HG03045 (cell line): ENCODE measurements around the gene PACRG.

Experiments
- ATAC-seq: cut with Tn5 transposase; IDR thresholded peaks from one replicate; pipeline ENCODE4 v1.9.1; 2021; ENCODE audit warnings: mild to moderate bottlenecking, moderate library complexity; ENCODE audit not compliant: unreplicated experiment

PACRG gene

GRCh38 chr6:162921510-162922040 lies 193.8 kb downstream of the PACRG start:
- no peak for ATAC-seq

DNA sequence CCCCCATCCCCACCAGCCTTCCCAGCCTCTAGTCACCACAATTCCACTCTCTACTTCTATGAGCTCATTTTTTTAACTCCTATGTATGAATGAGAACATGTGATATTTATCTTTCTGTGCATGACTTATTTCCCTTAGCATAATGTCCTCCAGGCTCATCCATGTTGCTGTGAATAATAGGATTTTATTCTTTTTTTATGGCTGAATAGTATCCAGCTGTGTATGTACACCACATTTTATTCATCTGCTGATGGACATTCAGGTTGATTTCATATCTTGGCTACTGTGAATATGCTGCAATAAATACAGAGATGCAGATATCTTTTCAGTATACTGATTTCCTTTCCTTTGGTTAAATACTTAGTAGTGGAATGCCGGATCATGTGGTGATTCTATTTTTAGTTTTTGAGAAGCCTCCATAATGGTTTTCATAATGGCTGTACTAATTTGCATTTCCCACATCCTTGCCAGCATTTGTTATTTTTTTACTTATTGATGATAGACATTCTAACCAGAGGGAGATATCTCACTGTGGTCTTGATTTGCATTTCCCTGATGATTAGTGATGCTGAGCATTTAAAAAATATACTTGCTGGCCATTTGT lies 194.9 kb downstream of the PACRG start:
- ATAC-seq = no peak

DNA sequence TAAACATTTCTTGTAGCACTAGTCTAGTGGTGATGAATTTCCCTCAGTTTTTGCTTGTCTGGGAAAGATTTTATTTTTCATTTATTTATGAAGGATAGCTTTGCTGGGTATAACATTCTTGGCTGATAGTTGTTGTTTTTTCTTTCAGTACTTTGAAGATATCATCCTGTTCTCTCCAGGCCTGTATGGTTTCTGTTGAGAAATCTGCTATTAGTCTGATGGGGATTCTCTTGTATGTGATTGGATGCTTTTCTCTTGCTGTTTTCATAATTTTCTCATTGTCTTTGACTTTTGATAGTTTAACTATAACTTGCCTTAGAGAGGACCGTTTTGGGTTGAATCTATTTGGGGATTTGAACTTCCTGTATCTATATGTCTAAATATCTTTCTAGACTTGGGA lies 207.1 kb downstream of the PACRG start:
- ATAC-seq = no peak

GRCh38 chr6:162940426-162940825 lies 212.7 kb downstream of the PACRG start:
- no peak for ATAC-seq

GRCh38 chr6:162941128-162941527 lies 213.4 kb downstream of the PACRG start:
- ATAC-seq = no peak

DNA sequence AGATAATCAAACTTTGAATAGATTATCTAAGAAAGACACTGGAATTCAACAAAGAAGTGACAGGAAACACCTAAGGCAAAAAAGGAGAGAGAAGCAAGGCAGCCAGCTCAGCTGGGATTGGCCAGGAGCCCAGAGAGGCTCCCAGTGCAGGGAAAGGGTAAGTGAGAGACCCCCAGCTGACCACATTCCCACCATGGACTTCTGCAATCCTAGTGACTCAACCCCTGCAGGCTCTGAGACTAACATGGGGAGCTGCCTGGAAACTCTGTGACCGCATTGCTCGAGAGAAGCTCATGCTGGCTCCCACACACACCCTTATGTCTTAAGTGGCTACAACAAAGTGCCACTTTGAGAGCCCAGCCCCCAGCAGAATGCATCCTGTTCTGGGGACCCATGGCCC lies 215.1 kb downstream of the PACRG start:
- no peak for ATAC-seq

- ATAC-seq = no peak
Measured at GRCh38 chr6:162943369-162943768, 215.6 kb downstream of the PACRG start.

DNA sequence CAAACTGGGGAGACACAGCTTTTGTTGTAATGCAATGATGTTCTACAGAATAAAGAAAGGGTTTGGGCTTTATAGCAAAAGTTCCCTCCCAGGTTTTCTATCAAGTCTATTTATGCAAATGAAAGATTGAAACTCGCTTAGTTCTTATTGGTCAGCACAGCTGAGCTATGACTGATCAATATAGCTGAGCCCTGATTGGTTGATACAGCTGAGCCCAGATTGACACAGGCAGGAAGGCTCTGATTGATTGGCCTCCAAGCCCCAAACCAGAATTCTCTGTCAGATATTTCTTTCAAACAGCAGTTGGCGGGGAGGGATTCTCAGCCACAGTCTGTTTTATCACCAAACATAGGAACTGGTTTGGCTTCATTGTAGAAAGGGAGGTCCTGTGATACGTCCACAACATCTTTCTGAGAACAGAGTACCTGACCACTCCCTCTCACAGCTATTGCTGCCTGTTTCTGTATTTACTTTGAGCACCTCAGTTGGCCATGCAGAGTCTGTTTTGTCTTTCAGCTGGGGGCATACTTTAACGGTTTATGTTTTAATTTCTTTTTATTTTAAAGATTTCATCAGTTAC lies 223.5 kb downstream of the PACRG start:
- ATAC-seq = no peak

DNA sequence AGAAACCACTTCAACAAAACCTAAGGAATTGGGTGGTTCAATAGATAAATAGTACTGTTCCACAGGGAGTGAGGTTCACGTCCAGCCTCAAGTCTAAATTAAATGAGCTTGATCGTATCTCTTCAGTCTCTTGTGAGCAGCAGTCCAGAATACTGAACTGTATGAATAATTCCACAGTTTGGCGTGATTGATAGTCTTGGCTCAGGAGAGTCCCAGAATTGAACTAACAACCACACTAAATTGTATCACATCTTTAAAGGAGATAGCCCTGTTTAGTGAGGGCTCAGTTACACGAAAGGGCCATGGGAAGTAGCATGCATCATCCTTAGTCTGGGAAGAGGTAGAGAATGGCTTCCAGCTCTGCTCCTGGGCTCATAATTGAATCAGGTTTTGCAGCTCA lies 224.6 kb downstream of the PACRG start:
- no peak for ATAC-seq

DNA sequence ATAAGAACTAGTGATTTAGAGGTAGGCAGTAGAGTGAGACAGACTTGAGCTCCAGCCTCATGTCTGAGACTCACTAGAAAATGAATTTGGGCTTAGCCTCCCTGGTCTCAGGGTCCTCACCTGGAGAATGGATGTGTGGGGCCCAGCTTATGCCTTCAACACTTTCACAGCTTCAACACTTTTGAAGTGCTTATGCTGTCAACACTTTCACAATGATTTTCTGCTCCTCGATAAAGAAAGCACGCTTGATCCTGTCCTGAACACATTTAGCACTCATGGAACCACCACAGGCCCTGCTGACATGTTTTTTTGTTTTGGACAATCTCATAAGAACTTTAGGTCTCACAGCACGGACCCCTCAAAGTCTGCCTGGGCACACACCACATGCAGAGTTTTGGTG lies 229.3 kb downstream of the PACRG start:
- no peak for ATAC-seq

DNA sequence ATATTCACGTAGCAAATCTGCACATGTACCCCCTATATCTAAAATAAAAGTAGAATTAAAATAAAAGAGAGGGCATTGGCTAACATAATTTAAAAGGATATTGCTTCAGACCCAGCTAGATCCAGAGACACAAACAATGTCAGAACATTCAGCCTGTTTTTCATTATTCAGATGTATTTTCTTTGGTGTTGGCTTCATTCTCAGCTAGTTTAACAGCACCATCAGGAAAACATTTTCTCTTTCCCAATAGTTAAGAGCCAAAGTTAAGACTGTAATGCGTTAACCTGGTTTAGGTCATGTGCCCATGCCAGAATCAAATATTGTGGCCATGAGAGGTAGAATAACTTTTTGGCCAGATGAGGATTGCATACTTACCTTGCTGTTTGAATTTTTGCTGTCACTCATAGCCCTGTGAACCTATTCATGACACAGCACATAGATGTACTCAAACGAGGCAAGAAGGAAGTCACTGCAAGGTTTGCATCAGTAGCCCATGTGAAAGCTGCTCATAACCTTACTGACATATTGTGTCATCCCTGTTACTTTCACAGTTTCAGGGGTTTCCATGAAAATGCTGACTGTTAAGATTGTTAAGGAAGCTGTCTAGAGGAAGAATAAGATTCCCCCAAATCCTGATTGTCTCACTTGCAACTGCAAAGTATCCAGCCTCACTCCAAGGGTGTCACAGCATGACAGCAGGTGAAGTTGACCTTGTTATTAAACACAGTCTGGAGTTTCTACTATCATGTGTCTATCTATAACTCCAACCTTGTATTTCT lies 233.1 kb downstream of the PACRG start:
- no peak for ATAC-seq

GRCh38 chr6:162962093-162962492 lies 234.3 kb downstream of the PACRG start:
- no peak for ATAC-seq

GRCh38 chr6:162963861-162964260 lies 236.1 kb downstream of the PACRG start:
- no peak for ATAC-seq

GRCh38 chr6:162964488-162965140 lies 236.8 kb downstream of the PACRG start:
- ATAC-seq = no peak

GRCh38 chr6:162965366-162965765 lies 237.6 kb downstream of the PACRG start:
- no peak for ATAC-seq

- no peak for ATAC-seq
Measured at GRCh38 chr6:162970246-162970645, 242.5 kb downstream of the PACRG start.

- no peak for ATAC-seq
Measured at GRCh38 chr6:162971356-162971755, 243.6 kb downstream of the PACRG start.

DNA sequence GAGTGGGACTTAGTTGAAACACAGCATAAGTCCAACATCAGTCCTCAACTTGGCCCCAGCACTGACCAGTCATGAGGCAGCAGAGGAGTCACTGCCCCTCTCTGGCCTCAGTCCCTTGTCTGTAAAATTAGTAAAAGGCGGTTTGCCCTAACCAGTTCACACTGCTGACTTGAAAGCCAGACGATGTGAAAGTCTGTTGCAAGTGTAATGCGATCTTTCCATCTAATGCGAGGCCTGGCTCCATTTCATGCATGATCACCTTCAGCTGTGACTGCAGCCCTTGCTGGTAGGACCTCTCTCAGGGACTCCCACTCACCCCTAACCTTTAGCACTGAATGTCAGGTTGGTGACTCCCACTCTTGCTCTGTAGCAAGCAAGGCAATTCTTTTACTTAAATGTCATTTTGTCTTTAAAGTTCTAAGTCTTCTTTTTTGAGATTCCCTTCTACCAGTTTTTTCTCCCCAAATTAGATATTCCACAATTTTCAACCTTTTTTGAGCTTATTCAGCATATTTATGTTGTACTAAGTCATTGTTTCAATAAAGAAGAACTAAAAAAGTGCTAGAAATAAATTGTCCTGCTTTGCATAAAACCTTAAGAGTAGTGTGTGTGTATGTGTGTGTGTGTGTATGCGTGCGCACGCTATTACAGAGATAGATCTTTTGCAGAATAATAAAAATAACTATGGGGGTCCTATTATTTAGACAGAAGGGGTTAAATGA lies 245.5 kb downstream of the PACRG start:
- ATAC-seq = no peak

GRCh38 chr6:162973980-162974379 lies 246.2 kb downstream of the PACRG start:
- no peak for ATAC-seq

DNA sequence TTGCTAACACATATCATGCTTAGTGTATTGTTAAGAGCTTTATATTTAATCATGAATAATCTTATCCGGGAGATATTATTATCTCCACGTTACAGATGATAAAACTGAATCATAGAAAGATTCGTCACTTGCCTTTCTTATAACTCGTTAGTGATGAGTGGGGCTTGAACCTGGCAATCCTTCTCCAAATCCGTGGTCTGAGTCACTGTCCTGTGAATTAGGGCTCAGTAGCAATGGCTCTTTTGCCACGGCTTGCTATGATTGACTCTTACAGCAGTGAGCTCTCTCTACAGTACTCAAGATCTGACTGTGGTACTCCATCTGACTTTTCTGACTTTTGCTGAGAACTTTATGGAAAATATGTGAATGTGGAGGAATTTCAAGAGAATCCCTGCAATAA lies 246.9 kb downstream of the PACRG start:
- ATAC-seq = no peak

GRCh38 chr6:162976141-162976540 lies 248.4 kb downstream of the PACRG start:
- no peak for ATAC-seq
